GM12878 (cell line): ENCODE results near the gene EYA2. TPM values are rescaled to one million over a fixed set of nuclear protein-coding genes. Genes with fewer than 3 reads are reported as not detected.

ENCODE experiments used
- EGR1 ChIP-seq, 2 experiments: IDR thresholded peaks; 1 replicate in 1 of 2; 2 replicates in 1 of 2; pipeline ENCODE4 v1.6.1; 2011 to 2012; ENCODE audit warnings: low read depth in 2 of 2, low read length in 2 of 2, borderline replicate concordance in 1 of 2, mild to moderate bottlenecking in 1 of 2, moderate library complexity in 1 of 2
- NRF1 ChIP-seq: conservative IDR thresholded peaks from 2 replicates; pipeline ENCODE4 v1.6.1; 2011; ENCODE audit warnings: mild to moderate bottlenecking, low read depth, low read length, improper control_type of control experiment
- PAX8 ChIP-seq: fragments of 450-650 bp; IDR thresholded peaks from 2 replicates; pipeline ENCODE4 v1.6.1; 2017; ENCODE audit warnings: mild to moderate bottlenecking, moderate library complexity
- SMC3 ChIP-seq: IDR thresholded peaks from 2 replicates; pipeline ENCODE4 v1.6.1; 2011; ENCODE audit warnings: low read length, improper control_type of control experiment, borderline replicate concordance
- SUZ12 ChIP-seq: fragments of 200-600 bp; sonication (generic); IDR thresholded peaks from one replicate; pipeline ENCODE4 v1.6.1; 2018; ENCODE audit warnings: antibody characterized with exemption, mild to moderate bottlenecking; ENCODE audit not compliant: unreplicated experiment
- polyA plus RNA-seq, 11 experiments: library from polyadenylated mRNA; depleted of rRNA in 4 of 11; unstranded in 6 of 11; stranded (reverse) in 5 of 11; fragments of >200 nt; fragmentation: Nextera tagmentation in 4 of 11; fragmentation: Illumina TruSeq in 1 of 11; extraction: Ambion mirVana in 4 of 11; extraction: Trizol in 1 of 11; gene quantifications; 1 replicate in 1 of 11; 2 replicates in 10 of 11; pipeline versions ENCODE4 v1.2.1 to v1.2.3, GENCODE V29; 2011 to 2016; ENCODE audit warnings: inconsistent platforms in 2 of 11, missing spikeins in 2 of 11, low read depth in 1 of 11
- total RNA-seq, 4 experiments: library from RNA; depleted of rRNA in 3 of 4; stranded (reverse); fragments of >200 nt in 3 of 4; fragmentation: Illumina TruSeq in 1 of 4; extraction: Trizol in 1 of 4; gene quantifications; 2 replicates each; pipeline versions ENCODE4 v1.2.1 to v1.2.3, GENCODE V29; 2013 to 2021
- TF ChIP-seq, protein P1 (sequence below): IDR thresholded peaks from 2 replicates; pipeline ENCODE4 v1.6.1; 2011; ENCODE audit warnings: low read depth, low read length, improper control_type of control experiment, borderline replicate concordance
- TF ChIP-seq, protein P2 (sequence below): fragments of 450-650 bp; IDR thresholded peaks from 2 replicates; pipeline ENCODE4 v1.6.1; 2018; ENCODE audit warnings: borderline replicate concordance, mild to moderate bottlenecking; ENCODE audit not compliant: partially characterized antibody
- TF ChIP-seq, protein P3 (sequence below): IDR thresholded peaks from 2 replicates; pipeline ENCODE4 v1.6.1; 2012; ENCODE audit warnings: mild to moderate bottlenecking, low read depth, low read length

EYA2 gene
- total and polyA plus RNA-seq, 10 of the 15 experiments (the other 5 are each of a cell fraction or from before 2014, with no cell fraction given), result 0.20 TPM; not detected in 9

DNA sequence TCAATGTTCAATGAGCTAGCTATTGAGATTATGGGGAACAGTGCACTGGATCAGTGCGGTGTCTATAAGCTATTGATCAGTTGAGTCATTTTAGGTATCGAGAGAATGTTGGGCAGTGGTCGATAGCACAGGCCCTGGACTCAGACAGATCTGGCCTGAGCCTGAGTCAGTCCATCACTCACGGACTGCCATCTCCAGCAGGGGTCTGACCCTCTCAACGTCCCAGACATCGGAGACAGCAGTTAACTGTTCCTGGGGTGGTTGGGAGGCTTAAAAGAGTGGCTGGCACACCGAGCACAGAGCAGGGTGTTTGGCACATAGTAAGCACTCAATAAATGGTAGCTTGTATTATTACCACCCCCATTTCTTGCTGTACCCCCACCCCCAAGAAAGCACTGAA, 9.3 kb downstream of the EYA2 start (continued):
- TF ChIP-seq, protein P1, sequence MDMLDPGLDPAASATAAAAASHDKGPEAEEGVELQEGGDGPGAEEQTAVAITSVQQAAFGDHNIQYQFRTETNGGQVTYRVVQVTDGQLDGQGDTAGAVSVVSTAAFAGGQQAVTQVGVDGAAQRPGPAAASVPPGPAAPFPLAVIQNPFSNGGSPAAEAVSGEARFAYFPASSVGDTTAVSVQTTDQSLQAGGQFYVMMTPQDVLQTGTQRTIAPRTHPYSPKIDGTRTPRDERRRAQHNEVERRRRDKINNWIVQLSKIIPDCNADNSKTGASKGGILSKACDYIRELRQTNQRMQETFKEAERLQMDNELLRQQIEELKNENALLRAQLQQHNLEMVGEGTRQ, result no peak
- TF ChIP-seq, protein P2, sequence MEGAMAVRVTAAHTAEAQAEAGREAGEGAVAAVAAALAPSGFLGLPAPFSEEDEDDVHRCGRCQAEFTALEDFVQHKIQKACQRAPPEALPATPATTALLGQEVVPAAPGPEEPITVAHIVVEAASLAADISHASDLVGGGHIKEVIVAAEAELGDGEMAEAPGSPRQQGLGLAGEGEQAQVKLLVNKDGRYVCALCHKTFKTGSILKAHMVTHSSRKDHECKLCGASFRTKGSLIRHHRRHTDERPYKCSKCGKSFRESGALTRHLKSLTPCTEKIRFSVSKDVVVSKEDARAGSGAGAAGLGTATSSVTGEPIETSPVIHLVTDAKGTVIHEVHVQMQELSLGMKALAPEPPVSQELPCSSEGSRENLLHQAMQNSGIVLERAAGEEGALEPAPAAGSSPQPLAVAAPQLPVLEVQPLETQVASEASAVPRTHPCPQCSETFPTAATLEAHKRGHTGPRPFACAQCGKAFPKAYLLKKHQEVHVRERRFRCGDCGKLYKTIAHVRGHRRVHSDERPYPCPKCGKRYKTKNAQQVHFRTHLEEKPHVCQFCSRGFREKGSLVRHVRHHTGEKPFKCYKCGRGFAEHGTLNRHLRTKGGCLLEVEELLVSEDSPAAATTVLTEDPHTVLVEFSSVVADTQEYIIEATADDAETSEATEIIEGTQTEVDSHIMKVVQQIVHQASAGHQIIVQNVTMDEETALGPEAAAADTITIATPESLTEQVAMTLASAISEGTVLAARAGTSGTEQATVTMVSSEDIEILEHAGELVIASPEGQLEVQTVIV, result no peak
- TF ChIP-seq, protein P3, sequence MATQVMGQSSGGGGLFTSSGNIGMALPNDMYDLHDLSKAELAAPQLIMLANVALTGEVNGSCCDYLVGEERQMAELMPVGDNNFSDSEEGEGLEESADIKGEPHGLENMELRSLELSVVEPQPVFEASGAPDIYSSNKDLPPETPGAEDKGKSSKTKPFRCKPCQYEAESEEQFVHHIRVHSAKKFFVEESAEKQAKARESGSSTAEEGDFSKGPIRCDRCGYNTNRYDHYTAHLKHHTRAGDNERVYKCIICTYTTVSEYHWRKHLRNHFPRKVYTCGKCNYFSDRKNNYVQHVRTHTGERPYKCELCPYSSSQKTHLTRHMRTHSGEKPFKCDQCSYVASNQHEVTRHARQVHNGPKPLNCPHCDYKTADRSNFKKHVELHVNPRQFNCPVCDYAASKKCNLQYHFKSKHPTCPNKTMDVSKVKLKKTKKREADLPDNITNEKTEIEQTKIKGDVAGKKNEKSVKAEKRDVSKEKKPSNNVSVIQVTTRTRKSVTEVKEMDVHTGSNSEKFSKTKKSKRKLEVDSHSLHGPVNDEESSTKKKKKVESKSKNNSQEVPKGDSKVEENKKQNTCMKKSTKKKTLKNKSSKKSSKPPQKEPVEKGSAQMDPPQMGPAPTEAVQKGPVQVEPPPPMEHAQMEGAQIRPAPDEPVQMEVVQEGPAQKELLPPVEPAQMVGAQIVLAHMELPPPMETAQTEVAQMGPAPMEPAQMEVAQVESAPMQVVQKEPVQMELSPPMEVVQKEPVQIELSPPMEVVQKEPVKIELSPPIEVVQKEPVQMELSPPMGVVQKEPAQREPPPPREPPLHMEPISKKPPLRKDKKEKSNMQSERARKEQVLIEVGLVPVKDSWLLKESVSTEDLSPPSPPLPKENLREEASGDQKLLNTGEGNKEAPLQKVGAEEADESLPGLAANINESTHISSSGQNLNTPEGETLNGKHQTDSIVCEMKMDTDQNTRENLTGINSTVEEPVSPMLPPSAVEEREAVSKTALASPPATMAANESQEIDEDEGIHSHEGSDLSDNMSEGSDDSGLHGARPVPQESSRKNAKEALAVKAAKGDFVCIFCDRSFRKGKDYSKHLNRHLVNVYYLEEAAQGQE, result no peak
- TF ChIP-seq PAX8 (no peak), NRF1 (no peak), SUZ12 (no peak), EGR1 (IDR thresholded peaks at IDR 0.05; ENCODE audit: borderline replicate concordance in 1 of 2, low read depth in 2 of 2, low read length in 2 of 2) (no peak), SMC3 (no peak)
